GM11168 (cell line): ENCODE measurements around the gene FGF3.

Experiments used
- in situ Hi-C: fragments of 300-500 bp; cut with MboI; formaldehyde crosslinking; loops from one replicate; pipeline ENCODE4 v1.12.0; 2022; ENCODE audit warnings: low sequenced_read_pairs; ENCODE audit not compliant: unreplicated experiment

FGF3 gene

GRCh38 chr11:69807106-69807815 lies 12.0 kb downstream of the FGF3 start:
- in situ Hi-C loops, result no loop called here

GRCh38 chr11:69804769-69805508 lies 14.3 kb downstream of the FGF3 start:
- in situ Hi-C loops, result no loop called here

GRCh38 chr11:69803604-69804218 lies 15.5 kb downstream of the FGF3 start:
- in situ Hi-C loops, result no loop called here

DNA sequence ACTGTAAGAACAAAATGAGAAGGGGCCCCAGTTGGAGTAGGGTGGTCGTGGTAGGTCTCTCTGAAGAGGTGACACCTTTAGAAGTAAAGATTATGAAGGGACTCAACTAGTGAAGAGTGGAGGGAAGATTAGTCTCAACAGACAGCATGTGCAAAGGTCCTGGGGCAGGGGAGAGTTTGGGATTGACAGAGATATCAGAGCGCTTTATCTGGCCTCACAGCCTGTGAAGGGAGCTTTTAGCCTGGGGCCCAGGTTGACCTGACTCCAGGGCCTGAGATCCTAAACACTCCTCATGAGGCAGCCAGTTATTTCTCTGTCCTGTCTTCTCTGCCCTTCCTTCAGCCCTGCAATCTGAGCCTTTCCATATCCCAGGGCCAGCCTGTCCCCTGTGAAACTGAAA lies 16.2 kb downstream of the FGF3 start:
- in situ Hi-C loops, result no loop called here

- in situ Hi-C loops, result no loop called here
Observed at GRCh38 chr11:69802590-69802989, 16.6 kb downstream of the FGF3 start.

- in situ Hi-C loops, result no loop called here
Observed at GRCh38 chr11:69801513-69802335, 17.5 kb downstream of the FGF3 start.

- in situ Hi-C loops, result no loop called here
Observed at GRCh38 chr11:69800278-69800677, 18.9 kb downstream of the FGF3 start.

DNA sequence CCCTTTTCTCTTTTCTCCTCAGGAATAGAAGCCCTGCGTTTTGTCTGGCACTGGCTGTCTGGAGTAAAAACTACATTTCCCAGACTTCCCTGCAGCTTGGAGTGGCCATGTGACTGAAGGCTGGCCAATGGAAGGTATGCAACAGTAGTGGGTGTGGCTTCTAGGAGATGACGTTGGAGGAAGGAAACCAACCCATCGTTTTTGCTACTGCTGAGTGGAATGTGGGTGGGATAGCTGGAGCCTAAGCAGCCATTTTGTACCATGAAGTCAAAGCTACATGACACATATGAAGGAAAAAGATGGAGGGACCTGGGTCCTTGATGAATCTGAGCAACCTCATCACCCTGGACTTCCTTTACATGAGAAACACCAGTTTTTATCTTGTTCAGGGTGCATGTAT lies 19.6 kb downstream of the FGF3 start:
- in situ Hi-C loops, result no loop called here

GRCh38 chr11:69799097-69799496 lies 20.1 kb downstream of the FGF3 start:
- in situ Hi-C loops, result no loop called here

- in situ Hi-C loops, result no loop called here
Observed at GRCh38 chr11:69797737-69798528, 21.3 kb downstream of the FGF3 start.

DNA sequence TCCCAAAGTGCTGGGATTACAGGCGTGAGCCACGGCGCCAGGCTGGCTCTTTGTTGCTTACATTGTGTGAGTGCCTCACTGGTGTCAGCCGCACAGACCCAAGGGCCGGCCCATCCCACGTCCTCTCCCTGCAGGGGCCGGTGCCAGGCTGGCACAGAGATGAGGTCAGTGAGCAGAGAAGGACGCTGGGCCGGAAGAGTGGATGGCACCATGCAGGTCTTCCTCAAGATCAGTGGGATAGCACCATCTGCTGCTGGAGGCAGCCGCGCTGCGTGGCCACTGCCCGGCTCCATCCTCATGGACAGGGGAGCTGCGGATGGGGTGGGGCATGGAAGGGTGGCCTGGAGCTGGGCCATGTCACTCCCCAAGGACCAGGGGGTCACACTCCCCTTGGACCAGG lies 22.1 kb downstream of the FGF3 start:
- in situ Hi-C loops, result no loop called here

DNA sequence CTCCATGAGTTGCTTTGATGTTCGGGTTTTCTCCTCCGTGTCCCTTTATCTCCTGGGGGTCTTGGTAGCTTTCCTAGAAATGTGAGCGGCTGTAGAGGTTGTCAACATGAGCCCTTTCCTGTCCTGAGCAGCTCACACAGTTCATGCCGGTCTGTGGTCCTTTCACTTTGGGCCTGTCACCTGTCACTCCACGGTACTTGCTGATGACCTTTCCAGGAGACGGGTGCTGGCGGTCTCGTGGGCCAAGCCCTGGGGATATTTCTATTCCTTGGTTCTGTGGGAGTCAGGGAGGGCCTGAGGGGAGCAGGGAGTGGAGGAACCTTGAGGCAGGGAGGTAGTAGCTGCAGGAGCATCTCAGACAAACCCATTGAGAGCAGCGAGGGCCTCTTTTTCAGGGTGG lies 23.2 kb downstream of the FGF3 start:
- in situ Hi-C loops, result no loop called here

- in situ Hi-C loops, result no loop called here
Observed at GRCh38 chr11:69791276-69792180, 27.7 kb downstream of the FGF3 start.

GRCh38 chr11:69788956-69789355 lies 30.3 kb downstream of the FGF3 start:
- in situ Hi-C loops, result no loop called here

- in situ Hi-C loops, result no loop called here
Observed at GRCh38 chr11:69787906-69788305, 31.3 kb downstream of the FGF3 start.

DNA sequence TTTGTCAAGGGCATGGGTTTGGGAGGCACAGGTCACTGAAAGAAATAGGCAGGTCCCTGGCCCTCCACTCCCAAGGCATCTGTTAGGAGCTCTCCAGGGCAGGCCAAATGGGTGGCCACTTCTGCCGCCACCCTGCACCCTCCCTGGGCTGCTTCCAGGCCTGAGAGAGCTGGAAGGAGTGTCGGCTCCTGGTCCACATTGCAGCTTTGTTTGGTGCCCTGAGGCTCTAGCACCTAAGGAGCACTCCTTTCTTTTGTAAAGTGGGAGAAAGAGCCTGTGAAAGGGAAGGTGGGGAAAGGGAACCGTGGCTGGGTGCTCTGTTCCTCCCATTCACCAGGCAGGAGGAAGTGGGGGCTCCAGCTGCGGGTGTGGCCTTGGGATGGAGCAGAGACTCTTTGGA lies 31.8 kb downstream of the FGF3 start:
- in situ Hi-C loops, result no loop called here

DNA sequence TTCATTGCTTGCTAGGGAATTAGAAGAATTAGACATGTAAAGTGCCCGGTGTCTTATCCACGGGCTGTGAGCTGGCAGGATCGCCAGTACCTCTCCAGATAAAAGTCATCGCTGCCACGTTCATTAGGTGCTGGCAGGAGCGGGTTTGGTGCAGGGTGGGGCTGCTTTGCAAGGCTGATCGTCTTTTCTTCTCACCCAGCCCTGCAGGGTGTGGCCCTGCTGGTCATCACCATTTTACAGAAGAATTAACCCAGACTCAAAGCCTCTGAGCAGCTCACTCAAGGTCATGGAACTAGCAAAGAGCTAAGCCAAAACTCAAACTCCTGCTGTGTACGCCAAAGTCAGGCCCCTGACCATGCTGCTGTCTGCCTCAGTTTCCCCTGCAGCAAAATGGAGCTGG lies 38.0 kb downstream of the FGF3 start:
- in situ Hi-C loops, result no loop called here

DNA sequence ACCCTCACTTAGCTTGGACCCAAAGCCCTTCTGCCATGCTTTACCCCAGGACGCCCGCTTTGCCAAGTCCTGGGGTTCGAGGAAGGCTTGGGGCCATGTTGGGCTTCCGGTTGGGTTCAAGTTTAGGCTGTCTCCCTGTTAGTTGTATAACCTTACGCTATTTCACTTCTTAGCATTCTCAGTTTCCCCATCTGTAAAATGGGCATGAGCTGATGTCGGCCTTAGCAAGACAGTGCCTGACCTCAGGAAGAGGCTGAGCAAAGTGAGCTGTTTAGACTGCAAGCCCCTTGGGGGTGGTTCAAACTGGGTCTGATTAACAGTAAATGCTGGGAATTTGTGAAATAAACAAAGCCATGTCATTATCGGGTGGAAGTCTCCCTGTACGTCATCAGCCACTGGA lies 40.8 kb downstream of the FGF3 start:
- in situ Hi-C loops, result no loop called here
